Colon (tissue), 2 donors: ENCODE data around the gene KCTD11.
"Not testable (repeated sequence)": the region's sequence is repeated elsewhere in the genome, so short reads cannot be mapped to it uniquely, and the experiment has no call there.

Experiments
- FAIRE-seq: peaks from 2 replicates; lab custom pipeline; 2012; peaks lifted over from hg19 to GRCh38; lab: Jason Lieb, UNC
- donor health status: control.
- donor health status: control.

Gene KCTD11

GRCh38 chr17:7346761-7347614 lies 5.0 kb upstream of the KCTD11 start:
- no peak for FAIRE-seq

GRCh38 chr17:7347630-7348477 lies 4.1 kb upstream of the KCTD11 start:
- no peak for FAIRE-seq

GRCh38 chr17:7348478-7349242 lies 3.3 kb upstream of the KCTD11 start:
- no peak for FAIRE-seq

- no peak for FAIRE-seq
These were observed 534 bp downstream of the KCTD11 start for GRCh38 chr17:7352503-7352889.

- no peak for FAIRE-seq
These were observed 1.1 kb downstream of the KCTD11 start for GRCh38 chr17:7352910-7353635.

GRCh38 chr17:7354262-7354843 lies 2.4 kb downstream of the KCTD11 start:
- FAIRE-seq, result no peak

- no peak for FAIRE-seq
These were observed 3.1 kb downstream of the KCTD11 start, which contains the start of gene TMEM95 for GRCh38 chr17:7355053-7355452. Gene TMEM95 (plus strand): TSS chr17:7355156. CDS start chr17:7355205, 49 bp downstream.

GRCh38 chr17:7355573-7355972 lies 3.6 kb downstream of the KCTD11 start:
- no peak for FAIRE-seq

GRCh38 chr17:7356072-7356549 lies 4.1 kb downstream of the KCTD11 start:
- no peak for FAIRE-seq

GRCh38 chr17:7356756-7357155 lies 4.8 kb downstream of the KCTD11 start:
- FAIRE-seq, result no peak

- FAIRE-seq, result no peak
These were observed 5.4 kb downstream of the KCTD11 start for GRCh38 chr17:7357381-7357780.

GRCh38 chr17:7361906-7362305 lies 9.9 kb downstream of the KCTD11 start:
- FAIRE-seq, result no peak

- FAIRE-seq, result no peak
These were observed 11.3 kb downstream of the KCTD11 start for GRCh38 chr17:7363311-7363710.

- not testable (repeated sequence) for FAIRE-seq
These were observed 14.0 kb downstream of the KCTD11 start for GRCh38 chr17:7365963-7366362.

- FAIRE-seq, result no peak
These were observed 15.1 kb downstream of the KCTD11 start for GRCh38 chr17:7367083-7367482.

GRCh38 chr17:7367918-7368598 lies 16.1 kb downstream of the KCTD11 start:
- FAIRE-seq, result no peak

- not testable (repeated sequence) for FAIRE-seq
These were observed 16.6 kb downstream of the KCTD11 start for GRCh38 chr17:7368599-7368994.

GRCh38 chr17:7369825-7370224 lies 17.9 kb downstream of the KCTD11 start:
- FAIRE-seq, result no peak

GRCh38 chr17:7370853-7371252 lies 18.9 kb downstream of the KCTD11 start:
- FAIRE-seq, result no peak

- no peak for FAIRE-seq
These were observed 22.4 kb downstream of the KCTD11 start for GRCh38 chr17:7374353-7374752.

GRCh38 chr17:7379134-7379533 lies 27.2 kb downstream of the KCTD11 start:
- no peak for FAIRE-seq
